ENCODE results near the gene NTN1. TPM values are rescaled to one million over a fixed set of nuclear protein-coding genes. Genes with fewer than 3 reads are reported as not detected.

NTN1 gene
- total RNA-seq, 4 donors from 2014 or later, result 5.9 to 11.6 (median 8.5) TPM

DNA sequence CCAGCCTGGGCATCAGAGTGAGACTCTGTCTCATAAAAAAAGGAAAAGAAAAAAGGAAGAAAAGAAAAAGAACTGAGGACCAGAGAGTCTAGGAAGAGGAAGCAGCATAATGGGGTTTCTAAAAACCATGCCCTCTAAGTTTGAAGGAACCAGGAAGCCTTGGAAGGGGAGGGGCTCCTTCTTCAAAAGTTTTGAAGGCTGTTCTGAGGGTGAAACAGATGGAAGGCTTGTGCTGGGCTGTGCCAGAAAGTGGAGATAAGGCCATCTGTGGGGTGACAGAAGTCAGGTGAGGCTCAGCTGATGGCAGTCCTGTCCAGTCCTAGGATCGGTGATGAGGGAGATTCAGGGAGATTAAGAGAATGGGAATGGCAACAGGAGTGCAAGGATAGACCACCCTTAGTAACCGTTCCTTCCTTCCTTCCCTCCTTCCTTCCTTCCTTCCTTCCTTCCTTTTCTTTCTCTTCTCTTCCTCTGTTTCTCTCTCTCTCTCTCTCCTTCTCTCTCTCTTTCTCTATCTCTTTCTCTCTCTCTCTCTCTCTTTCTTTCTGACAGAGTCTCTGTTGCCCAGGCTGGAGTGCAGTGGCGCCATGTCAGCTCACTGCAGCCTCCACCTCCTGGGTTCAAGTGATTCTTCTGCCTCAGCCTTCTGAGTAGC lies 182.6 kb downstream of the NTN1 start:
- WGBS, 2 donors, result 80% methylated on average over 3 of the region's 3 CpGs
- intact Hi-C loops (cut with DNase I; ENCODE audit: low total_unique reads), result no loop called here

DNA sequence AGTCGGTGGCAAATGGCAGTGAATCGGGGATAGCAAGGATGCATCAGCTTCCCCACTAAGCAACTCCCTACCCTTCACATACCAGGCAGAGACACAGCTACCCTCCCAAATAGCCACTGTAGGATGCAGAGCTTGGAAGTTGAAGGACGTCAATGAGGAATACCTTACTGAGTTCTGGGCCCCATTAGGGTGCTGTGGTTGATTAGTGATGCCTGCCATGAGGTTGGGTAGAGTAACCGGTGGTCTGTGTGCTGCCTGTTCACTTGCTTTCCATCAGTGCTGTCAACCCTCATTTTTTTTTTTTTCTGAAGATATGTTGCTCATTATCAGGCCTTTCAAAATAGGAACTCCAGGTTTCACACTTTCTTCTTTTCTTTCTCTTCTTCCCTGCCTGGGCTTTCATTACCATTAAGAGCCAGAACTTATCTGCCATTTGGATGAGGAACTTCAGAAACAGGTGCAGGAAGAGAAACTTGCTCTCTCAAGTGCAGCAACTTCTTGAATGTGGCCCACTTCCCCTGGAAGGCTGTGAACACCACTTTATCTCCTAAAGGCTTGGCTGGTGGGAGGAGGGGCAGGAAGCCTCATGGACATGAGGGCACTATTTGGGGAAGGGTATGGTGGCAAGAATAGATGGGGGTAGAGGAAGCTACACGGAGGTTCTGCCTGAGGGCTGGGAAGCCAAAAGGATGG lies 183.5 kb downstream of the NTN1 start:
- H3K4me3 ChIP-seq (ENCODE audit: low read depth, poor library complexity, severe bottlenecking), result no peak overlapping the region
- intact Hi-C loops (cut with DNase I; ENCODE audit: low total_unique reads), result no loop called here
- no peak for TF ChIP-seq POLR2A (IDR thresholded peaks at IDR 0.05)
- TF ChIP-seq, protein P1, sequence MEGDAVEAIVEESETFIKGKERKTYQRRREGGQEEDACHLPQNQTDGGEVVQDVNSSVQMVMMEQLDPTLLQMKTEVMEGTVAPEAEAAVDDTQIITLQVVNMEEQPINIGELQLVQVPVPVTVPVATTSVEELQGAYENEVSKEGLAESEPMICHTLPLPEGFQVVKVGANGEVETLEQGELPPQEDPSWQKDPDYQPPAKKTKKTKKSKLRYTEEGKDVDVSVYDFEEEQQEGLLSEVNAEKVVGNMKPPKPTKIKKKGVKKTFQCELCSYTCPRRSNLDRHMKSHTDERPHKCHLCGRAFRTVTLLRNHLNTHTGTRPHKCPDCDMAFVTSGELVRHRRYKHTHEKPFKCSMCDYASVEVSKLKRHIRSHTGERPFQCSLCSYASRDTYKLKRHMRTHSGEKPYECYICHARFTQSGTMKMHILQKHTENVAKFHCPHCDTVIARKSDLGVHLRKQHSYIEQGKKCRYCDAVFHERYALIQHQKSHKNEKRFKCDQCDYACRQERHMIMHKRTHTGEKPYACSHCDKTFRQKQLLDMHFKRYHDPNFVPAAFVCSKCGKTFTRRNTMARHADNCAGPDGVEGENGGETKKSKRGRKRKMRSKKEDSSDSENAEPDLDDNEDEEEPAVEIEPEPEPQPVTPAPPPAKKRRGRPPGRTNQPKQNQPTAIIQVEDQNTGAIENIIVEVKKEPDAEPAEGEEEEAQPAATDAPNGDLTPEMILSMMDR (IDR thresholded peaks at IDR 0.05), result no peak
- 79 to 82% methylated on average over 5 of the region's 5 CpGs for WGBS, 2 donors
- DNase-seq (ENCODE audit: low spot score in 2 of 2), result no peak

More for the DNA sequence above, 182.6 kb downstream of the NTN1 start:
- no peak for DNase-seq (ENCODE audit: low spot score in 2 of 2)
- TF ChIP-seq POLR2A (IDR thresholded peaks at IDR 0.05), result no peak
- TF ChIP-seq, protein P1 (IDR thresholded peaks at IDR 0.05), result no peak
- no peak overlapping the region for H3K4me3 ChIP-seq (ENCODE audit: low read depth, poor library complexity, severe bottlenecking)

DNA sequence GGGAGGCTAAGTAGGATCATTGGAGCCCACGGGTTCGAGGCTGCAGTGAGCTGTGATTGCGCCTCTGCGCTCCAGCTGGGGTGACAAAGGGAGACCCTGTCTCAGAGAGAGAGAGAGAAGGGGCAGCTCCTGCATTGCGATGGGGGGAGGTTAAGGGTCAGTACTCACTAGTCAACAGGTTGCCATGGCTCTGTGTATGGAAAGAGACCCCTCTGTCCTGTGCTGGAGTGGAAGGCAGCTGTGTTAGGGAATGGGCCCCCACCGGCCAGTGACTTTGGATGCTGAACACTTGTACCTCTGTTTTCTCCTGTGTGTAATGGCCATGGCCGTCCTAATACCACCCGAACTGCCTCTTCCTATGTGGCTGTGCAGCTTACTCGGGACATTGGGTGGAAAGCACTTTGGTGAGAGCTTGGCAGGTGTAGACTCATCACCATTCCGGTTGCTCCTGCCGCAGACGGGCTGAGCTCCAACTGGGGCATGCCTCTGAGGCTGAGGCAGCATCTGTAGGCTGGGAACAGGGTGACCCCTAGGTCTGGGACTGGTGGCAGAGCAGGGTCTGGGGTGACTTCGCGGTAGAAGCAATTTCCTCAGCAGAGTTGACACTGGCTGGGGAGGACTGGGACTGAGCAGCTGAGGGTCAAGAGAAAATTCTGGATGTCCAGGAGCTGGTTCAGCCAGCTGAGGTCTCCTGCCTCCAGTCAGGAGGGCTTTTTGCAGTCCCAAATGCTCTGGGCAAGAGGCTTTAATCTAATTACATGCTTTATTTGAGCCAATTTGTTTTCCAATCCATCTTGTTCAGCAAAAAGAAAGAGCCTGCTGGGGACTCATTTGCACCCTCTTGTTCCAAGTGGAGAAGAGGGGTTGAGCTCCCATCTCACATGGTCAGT lies 184.5 kb downstream of the NTN1 start:
- no peak for DNase-seq (ENCODE audit: low spot score in 2 of 2)
- TF ChIP-seq, protein P1 (IDR thresholded peaks at IDR 0.05), result no peak
- no peak for TF ChIP-seq POLR2A (IDR thresholded peaks at IDR 0.05)
- H3K4me3 ChIP-seq (ENCODE audit: low read depth, poor library complexity, severe bottlenecking), result no peak overlapping the region
- 68 to 72% methylated on average over 14 of the region's 14 CpGs for WGBS, 2 donors
- intact Hi-C loops (cut with DNase I; ENCODE audit: low total_unique reads), result no loop called here

DNA sequence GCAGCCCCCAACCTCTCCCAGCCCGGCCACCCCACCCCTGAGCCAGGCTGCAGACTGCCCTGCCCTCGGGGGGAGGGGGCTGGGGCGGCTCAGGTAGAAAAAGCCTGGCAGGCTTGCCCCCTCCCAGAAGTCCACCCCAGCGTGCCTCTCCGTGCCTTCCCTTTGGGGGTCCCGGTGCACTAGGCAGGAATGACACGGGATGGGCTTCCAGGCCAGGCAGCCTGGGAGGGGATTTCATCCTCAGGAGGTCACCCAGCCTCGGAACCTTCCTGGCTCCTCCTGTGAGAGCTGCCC lies 185.0 kb downstream of the NTN1 start:
- no peak overlapping the region for H3K4me3 ChIP-seq (ENCODE audit: low read depth, poor library complexity, severe bottlenecking)
- intact Hi-C loops (cut with DNase I; ENCODE audit: low total_unique reads), result no loop called here
- 63 to 66% methylated on average over 6 to 8 of the region's 8 CpGs for WGBS, 2 donors
- no peak for DNase-seq (ENCODE audit: low spot score in 2 of 2)
- TF ChIP-seq, protein P1 (IDR thresholded peaks at IDR 0.05), result no peak
- no peak for TF ChIP-seq POLR2A (IDR thresholded peaks at IDR 0.05)

DNA sequence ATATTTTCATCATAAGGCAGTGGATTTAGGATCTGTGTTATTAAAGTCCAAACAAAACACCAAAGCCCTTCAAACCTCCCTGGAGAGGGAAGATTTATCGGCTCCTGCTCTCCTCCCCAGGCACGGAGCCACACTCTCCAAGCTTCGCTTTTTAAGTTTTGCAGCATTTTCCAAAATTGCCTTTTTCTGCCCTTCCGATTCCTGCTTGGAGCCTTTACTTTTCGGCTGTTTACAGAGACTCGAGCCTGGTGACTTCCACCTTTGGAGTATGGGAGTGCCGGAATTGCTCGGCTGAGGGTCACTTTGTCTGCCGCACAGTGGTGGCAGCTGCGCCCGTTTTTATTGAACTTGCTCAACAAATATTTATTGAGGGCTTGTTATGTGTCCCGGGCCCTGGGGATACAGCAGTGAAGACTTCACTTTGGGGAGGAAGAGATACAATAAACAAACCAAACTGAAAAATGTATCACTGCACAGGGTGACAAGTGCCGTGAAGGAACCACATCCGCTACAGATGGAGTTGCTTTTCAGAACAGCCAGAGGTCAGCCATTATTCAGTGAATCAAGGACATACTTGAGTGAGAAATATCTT lies 185.5 kb downstream of the NTN1 start:
- WGBS, 2 donors, result 63 to 68% methylated on average over 14 of the region's 14 CpGs
- no peak for DNase-seq (ENCODE audit: low spot score in 2 of 2)
- TF ChIP-seq, protein P1 (IDR thresholded peaks at IDR 0.05), result no peak
- TF ChIP-seq POLR2A (IDR thresholded peaks at IDR 0.05), result no peak
- intact Hi-C loops (cut with DNase I; ENCODE audit: low total_unique reads), result no loop called here
- no peak overlapping the region for H3K4me3 ChIP-seq (ENCODE audit: low read depth, poor library complexity, severe bottlenecking)
